GM06990 (cell line): ENCODE measurements around the gene SEC16A.

Experiments used
- DNase-seq: peaks from one replicate; pipeline ENCODE4 v3.0.0-alpha.2; 2011; ENCODE audit not compliant: insufficient read length; ENCODE audit errors: extremely low read depth
- H3K27me3 ChIP-seq: replicated peaks from 2 replicates; pipeline ENCODE4 v1.6.0; 2011; ENCODE audit warnings: low read length; ENCODE audit not compliant: control insufficient read depth, insufficient read depth
- H3K36me3 ChIP-seq: 2 replicates; pipeline ENCODE4 v1.5.1; 2011; ENCODE audit warnings: low read length; ENCODE audit not compliant: control insufficient read depth, insufficient read depth
- H3K4me3 ChIP-seq: replicated peaks from 2 replicates; pipeline ENCODE4 v1.5.1; 2011; ENCODE audit warnings: low read depth, mild to moderate bottlenecking, control low read depth, low read length
- TF ChIP-seq, protein P1 (sequence below): IDR thresholded peaks from 2 replicates; pipeline ENCODE4 v1.5.1; 2011; ENCODE audit warnings: low read length, control low read depth, mild to moderate bottlenecking, inconsistent platforms; ENCODE audit not compliant: insufficient read depth, poor library complexity, severe bottlenecking

SEC16A gene

DNA sequence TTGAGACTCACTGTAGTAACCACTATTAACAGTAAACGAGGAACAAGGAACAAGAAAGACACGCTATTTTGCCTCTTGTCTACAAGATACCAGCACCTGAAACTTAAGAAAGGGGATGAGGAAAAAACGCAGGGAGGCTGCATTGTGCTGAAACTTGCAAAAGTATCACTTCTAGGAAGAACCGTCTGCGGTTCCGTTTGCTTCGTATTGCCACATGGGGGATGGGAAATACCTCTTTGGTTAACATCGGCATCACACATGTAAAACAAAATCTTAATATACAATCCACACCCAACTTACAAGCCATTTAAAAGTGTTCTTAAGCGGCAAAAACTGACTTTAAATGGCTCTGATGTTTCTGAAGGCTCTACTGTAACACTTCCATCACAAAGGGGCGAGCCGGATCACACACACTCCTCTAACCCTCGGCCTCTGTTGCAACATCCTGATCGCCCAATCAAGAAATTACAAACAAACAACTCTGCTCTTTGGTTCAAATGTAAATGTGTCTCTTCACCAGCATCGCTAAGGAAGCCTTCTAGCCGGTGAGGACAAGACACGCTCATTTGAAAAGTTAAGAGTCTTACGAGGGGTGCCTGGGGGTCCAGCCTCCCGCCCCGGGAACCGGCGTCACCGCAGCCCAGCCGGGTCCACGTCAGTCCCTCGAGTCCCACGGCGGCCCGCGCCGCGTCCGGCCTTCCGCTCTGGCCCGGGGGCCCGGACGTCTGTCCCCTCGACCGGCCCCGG, 621 bp downstream of the SEC16A start:
- H3K4me3 ChIP-seq = peak overlapping the region; percentile 83
- DNase-seq = no peak
- TF ChIP-seq, protein P1, sequence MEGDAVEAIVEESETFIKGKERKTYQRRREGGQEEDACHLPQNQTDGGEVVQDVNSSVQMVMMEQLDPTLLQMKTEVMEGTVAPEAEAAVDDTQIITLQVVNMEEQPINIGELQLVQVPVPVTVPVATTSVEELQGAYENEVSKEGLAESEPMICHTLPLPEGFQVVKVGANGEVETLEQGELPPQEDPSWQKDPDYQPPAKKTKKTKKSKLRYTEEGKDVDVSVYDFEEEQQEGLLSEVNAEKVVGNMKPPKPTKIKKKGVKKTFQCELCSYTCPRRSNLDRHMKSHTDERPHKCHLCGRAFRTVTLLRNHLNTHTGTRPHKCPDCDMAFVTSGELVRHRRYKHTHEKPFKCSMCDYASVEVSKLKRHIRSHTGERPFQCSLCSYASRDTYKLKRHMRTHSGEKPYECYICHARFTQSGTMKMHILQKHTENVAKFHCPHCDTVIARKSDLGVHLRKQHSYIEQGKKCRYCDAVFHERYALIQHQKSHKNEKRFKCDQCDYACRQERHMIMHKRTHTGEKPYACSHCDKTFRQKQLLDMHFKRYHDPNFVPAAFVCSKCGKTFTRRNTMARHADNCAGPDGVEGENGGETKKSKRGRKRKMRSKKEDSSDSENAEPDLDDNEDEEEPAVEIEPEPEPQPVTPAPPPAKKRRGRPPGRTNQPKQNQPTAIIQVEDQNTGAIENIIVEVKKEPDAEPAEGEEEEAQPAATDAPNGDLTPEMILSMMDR = no peak
- no peaks in the 10 kb centered on the region; the same call in 1 of the 2 replicates for H3K27me3 ChIP-seq
- H3K36me3 ChIP-seq = peaks cover 6% of the 10 kb centered on the region

DNA sequence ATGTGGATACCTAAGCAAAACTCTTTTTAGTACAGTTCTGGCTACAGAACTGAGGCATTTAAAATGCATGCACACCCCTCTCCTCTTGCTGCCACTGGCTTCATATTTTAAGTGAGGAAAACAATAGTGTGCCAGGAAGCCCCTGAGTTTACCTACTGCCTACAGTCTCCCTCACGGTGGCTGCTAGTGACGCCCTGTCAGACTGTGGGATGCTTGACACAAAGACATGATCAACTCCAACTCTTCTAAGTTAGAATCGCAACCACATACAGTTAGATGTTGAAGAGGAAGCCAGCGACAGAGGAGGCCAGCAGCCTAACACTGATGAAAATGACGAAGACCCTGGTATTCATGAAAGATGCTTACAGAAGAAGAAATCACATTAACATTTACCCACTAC, 1.3 kb downstream of the SEC16A start:
- Histone ChIP-seq H3K36me3 (peaks cover 12% of the 10 kb centered on the region), H3K4me3 (peak overlapping the region; percentile 83), H3K27me3 (no peaks in the 10 kb centered on the region; the same call in 1 of the 2 replicates)
- no peak for DNase-seq
- TF ChIP-seq, protein P1 = no peak

DNA sequence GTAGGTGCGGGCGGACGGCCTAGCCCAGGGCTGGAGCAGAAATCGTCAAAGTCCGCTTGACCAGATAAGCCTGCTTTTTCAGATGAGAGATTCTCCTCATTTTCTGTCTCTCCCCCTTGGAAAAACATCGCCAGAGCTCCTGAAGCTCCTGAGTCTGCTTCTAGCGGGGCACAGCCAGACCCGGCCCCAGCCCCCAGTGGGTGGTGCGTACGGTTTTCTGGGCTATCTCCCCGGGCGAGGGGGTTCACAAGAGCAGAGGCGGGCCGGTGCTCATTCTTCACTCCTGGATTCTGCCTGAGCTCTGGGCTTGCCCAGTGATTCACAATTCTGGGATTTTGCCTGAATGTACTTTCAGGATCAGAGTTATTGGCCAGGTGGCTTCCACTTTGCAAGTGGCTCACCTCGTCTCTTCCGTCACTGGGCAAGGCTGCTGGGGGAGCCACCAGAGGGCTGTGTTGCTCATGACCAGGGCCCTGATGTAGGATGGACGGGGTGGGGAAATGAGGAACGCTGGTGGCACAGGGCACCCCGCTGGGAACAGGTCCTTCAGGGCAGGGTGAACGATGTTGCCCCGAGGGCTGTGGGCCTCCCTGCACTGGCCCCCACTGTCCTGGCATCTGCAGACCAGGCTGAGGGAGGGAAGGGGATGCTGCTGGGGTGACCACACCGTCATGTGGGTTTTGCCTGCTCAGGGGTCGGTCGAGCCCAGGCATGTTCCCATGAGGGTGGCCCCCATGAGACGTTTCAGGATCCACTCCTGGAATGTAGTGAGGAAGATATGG, 6.3 kb downstream of the SEC16A start:
- H3K27me3 ChIP-seq = no peaks in the 10 kb centered on the region
- no peak for DNase-seq
- no peak overlapping the region for H3K4me3 ChIP-seq
- TF ChIP-seq, protein P1 = no peak
- peaks cover 48% of the 10 kb centered on the region for H3K36me3 ChIP-seq

DNA sequence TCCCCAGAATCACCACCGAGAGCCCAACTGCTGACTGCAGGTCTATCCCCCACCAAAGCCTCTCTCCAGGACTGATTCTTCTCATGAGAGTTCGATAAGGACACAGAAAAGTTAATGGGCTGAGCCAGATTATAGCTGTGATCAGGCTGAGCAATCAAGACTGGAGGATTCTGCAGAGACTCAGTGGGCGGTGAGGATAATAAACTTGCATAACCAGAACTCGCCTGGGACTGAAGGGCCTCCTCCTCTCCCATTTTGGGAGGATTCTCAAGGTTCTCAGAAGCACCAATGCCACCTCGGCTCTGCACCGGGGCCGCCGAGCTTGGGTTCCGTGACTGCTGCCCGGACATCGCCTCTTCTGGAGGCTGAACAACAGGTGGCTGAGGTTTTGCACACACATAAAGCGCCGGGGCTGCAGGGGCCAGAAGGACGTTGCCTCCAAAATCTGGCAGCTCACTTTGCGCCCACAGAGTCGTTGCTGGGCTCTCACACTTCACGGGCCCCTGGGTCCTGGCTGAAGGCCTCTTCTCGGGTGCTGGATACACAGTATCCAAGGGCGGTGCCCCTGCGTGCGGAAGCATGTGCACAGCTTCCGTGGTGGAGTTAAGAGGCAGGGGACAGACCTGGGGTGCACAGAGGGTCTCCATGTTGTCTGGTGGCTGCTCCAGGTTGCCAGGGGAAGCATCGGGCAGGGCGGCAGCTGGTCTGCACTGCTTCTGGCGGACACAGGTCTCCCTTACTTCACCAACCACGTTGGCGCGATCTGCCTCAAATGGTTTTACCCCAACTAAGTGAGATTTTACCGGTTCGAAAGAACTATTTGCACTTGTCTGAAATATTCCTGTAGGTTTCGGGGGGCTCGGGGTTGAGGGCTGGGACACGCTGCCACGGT, 7.6 kb downstream of the SEC16A start:
- H3K36me3 ChIP-seq = peaks cover 57% of the 10 kb centered on the region
- no peak overlapping the region for H3K4me3 ChIP-seq
- H3K27me3 ChIP-seq = no peaks in the 10 kb centered on the region
- TF ChIP-seq, protein P1 = no peak
- DNase-seq = no peak

DNA sequence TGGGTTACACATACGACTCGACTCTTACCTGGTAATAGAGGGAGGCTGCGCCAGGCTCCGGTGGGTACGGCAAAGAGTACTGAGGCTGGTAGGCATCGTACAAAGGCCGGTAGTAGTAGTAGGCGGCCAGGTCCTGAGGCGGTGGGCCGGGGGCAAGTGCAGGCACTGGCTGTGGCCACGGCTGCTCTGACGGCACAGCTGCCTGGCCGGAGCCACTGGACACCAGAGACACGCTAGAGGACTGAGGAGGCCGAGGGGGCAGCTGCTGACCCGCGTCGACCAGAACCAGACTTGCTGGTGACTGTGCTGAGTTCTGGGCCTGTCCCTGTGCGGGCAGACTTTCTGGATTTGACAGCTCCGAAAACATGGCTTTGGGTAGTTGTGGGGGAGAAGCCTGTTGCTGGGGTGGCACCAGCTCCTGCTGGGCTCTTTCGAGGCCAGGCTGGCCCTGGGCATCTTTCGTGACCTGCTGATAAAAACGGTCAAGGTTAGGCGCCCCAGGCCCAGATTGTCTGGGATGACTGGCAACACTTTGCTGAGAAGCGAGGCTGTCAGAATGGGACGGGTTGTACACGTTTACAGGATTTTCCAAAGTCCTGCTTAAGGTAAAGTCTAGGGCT, 8.7 kb downstream of the SEC16A start:
- Histone ChIP-seq H3K36me3 (peaks cover 59% of the 10 kb centered on the region), H3K4me3 (no peak overlapping the region), H3K27me3 (no peaks in the 10 kb centered on the region)
- TF ChIP-seq, protein P1 = no peak
- no peak for DNase-seq
